NCI-H2029 treated with DMSO at 0.1 percent for 48 hours (cell line): Measurements from ENCODE around the gene IRAK3.
A peak's percentile ranks its signal among the peaks of the same experiment; 100 is the strongest.

ENCODE experiments used
- DNase-seq: peaks from one replicate; lab custom pipeline; 2025; lab: John Stamatoyannopoulos, UW

IRAK3 gene, protein sequence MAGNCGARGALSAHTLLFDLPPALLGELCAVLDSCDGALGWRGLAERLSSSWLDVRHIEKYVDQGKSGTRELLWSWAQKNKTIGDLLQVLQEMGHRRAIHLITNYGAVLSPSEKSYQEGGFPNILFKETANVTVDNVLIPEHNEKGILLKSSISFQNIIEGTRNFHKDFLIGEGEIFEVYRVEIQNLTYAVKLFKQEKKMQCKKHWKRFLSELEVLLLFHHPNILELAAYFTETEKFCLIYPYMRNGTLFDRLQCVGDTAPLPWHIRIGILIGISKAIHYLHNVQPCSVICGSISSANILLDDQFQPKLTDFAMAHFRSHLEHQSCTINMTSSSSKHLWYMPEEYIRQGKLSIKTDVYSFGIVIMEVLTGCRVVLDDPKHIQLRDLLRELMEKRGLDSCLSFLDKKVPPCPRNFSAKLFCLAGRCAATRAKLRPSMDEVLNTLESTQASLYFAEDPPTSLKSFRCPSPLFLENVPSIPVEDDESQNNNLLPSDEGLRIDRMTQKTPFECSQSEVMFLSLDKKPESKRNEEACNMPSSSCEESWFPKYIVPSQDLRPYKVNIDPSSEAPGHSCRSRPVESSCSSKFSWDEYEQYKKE

DNA sequence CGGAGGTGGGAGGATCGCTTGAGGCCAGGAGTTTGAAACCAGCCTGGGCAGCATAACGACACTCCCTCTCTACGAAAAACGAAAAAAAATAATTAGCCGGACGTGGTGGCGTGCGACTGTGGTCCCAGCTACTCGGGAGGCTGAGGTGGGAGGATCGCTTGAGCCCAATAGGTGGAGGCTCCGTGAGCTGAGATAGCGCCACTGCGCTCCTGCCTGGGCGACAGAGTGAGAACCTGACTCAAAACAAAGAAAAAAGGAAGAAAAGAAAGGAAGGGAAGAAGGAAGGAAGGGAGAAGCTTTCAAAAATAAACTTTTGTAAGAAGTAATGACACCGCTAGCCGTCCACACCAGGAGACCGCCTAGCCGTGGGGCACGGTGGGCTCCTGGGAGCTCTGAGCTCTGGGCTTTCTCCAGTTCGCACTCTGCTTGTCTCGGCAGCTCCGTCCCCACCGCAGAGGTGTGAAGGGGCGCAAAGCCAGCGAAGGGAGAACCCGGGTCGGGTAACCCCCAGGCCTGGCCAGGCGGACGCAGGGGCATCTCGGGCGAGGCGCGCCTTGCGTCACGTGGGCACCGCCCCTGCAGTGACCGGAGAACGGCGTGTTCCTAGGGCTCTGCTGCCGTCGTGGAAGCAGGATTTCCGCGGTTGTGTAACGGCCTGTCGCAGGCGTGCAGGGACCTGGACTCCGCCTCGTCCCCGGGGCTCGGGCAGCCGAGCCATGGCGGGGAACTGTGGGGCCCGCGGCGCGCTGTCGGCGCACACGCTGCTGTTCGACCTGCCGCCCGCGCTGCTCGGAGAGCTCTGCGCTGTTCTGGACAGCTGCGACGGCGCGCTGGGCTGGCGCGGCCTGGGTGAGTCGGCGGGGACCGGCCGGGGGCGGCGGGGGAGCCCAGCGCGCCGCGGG is at the start of gene IRAK3:
IRAK3 (plus strand) TSS at position 631 of the 902 bp plus-strand sequence; CDS start at position 717, 86 bp downstream.
- peak; percentile 25 for DNase-seq

DNA sequence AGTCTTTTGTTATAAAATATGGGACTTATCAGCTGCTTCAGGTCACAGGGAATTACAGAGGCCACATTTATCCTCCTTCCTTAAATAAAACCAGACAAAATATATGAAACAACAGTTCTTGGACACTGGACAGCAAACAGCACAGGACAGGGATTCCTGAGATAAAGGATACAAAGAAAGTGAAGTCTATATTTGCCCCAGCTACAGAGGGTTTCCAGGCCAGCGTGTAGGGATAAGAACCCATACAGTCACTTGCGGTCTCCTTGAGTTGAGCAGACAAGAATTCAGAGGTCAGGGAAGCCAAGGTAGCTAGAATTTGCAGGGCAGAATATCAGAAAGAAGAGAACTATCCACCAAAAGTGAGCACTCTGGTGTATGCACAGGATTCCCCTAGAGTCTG is 49.7 kb upstream of the IRAK3 start:
- DNase-seq: no peak

DNA sequence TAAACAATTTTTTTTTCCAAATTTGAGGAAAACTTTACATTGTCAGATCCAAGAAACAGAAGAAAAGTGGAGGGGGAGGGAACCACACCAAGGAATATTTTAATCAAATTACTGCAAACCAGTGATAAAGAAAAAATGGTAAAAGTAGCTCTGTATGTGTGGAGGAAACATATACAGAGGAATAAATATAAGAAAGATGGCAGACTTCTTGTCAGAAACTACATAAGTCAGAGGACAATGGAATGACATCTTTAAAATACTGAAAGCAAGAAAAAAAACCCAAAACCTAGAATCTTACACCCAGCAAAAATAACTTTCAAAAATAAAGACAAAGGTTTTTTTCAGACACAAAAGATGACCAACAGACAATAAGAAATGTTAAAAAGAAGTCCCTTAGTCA is 48.3 kb upstream of the IRAK3 start:
- DNase-seq: no peak

DNA sequence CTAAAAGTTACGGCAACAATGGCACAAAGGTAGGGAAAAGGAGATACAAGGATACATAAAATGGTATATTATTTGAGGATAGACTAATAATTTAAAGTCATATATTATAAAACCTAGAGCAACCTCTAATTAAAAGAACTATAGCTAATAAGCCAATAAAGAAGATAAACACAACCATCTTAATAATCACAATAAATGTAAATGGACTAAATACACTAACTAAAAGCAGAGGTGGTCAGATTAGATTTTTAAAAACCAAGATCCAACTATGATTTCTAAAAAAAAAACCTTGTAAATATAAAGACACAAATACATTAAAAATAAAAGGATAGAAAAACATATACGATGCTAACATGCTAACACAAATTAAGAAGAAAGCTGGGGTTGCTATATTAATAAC is 47.7 kb upstream of the IRAK3 start:
- DNase-seq: no peak

DNA sequence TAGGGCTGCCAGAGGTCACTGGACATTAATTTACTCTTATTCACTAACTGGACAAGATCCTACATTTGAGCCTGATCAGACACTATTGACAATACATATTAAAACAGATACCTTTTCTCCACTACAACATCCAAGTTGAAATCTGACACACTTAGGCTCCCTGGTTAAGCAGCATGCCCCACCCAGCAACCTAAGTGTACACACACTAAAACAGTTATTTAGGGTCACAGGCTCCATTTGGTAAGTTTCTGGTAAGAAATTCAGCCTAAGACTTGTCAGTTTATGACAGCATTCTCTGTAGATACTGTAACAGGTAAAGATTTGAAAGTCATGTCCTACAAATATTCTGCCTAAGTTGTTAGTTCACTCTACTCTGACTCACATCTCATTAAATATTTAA is 46.2 kb upstream of the IRAK3 start:
- no peak for DNase-seq

DNA sequence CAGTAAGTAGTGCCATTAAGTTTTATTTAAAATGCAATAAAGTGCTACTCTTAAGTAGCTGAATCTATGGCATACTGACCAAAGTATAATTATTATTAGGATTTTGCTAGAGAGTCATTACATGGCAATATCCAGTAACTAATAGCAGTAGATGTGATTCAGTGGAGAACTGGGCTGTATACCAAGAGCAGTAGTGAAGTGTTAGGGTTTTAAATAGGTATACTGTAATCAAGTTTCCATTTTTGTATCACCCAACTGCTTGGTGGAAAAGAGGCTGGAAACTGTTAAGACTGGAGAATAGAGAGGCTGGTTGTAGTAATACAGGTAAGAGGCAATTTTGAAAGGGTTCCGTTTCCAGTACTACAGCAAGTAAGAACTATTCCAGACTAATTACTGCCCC is 45.1 kb upstream of the IRAK3 start:
- DNase-seq: no peak

DNA sequence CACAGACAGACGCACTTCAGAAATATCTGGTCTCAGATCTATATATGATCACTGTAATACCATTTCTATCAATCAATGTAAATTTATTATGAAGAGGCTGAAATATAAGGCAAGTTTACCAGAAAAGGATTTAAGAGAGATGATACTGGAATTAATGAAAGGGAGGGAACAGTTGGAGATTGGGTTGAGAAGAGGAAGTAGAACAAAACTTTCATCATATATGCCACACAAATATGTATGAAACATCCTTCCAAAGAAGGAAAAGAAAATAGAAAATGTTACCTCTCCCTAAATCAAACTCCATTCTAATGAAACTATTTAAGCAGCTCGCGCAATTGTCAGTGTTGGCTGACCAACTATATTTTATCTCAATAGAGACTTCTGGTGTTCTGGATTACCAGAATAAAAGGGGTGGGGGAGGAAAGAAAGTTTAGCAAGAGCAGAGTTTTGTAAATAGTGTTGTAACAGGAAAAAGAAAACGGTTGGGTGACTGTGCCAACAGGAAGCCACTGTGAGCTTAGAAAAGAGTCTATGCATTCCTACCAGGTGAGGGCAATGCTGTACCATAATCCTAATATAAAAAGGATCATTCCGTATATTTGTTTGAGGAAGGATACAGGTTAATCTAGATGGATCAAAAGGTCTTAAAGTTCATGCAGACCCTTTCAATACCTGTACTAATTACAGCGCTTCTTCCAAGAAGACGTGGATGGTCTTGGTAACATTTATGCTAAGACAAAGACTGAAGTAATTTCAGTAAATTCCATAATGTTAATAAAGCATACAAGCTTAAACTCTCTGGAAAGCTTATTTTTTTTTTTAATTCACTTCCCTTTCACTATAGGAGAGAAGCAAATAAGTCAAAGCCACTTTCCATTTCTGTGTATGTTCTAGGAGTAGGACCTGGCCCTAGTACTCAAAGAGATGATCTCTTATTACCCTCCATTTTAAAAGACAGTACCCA is 43.9 kb upstream of the IRAK3 start:
- DNase-seq: no peak

DNA sequence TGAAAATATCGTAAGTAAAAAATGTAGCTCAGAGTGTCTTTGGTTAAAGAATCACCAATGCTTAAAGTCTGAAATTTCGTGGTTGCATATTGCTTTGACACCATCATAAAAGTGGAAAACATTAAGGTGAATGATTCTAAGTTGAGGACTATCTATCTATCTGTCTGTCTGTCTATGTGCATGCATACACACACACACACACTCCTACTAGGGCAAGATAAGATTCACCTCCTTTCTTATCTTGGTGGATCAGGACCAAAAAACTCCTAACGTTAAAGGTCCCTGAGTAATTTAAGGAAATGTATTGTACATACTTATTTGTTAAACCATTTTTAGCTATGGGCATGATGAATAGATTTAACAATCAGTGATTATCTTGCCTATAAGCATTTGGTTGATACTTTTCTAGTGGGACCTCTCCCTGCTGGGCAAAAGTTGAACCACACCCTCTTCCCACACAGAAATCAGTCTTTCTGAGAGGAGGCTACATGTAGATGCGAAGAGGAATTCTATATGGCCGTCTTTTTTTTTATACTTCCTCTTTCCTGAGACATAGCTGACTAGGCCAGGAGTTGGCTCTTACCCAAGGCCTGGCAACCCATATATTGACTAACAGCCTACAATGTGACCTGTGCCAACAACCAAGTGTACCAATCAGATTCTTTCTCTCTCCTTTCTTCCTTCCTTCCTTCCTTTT is 39.2 kb upstream of the IRAK3 start:
- no peak for DNase-seq

DNA sequence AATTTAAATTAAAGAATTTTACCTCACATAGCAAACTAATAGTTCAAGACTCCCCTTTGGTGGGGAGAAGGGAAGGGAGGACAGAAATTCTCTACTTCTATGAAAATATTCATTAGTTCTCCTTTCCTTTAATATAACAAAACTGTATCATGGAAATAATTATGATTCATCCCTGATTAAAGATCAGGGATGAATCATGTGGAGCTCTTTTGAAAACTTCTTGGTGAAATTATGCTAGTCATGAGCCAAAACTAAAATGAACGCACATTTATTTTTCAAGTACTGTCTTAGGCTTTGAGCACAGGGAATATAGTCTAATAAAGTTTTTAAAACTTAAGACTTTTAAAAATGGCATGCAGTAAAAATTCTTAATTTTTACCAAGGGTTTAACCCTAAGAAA is 36.3 kb upstream of the IRAK3 start:
- no peak for DNase-seq

DNA sequence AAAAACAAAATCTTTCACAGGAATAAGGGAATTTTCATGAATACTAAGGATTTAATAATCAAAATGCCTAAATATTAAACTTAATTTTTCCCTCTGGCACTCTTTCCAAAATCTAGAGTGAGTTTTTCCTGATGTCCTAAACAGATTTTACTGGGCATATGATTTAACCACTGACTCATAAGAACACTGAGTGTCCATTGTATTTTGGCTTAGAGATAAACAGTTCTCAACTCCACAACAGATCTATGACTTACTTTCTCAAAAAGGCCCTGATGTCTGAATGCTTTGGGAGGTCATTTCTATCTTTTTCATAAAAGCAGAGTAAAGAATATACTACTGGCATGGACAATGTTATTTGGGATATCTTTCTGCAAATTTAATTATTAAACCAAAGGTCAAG is 34.2 kb upstream of the IRAK3 start:
- DNase-seq: no peak

DNA sequence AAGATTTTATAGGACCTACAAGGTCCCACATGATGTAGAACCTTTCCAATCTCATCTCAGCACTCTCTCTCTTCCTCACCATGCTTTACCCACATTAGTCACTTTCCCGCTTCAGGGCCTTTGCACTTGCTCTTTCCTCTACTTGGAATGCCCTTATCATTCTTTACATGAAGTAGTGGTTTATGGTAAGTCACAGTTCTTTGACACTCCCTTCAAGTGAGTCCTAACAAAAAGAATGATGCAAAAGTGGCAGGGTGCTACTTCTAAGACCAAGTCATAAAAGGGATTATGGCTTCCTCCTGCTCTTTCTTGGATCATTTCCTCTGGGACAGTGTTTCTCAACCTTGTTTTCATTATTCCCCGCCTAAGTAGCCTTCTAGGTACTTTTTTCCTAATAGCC is 32.4 kb upstream of the IRAK3 start:
- no peak for DNase-seq

DNA sequence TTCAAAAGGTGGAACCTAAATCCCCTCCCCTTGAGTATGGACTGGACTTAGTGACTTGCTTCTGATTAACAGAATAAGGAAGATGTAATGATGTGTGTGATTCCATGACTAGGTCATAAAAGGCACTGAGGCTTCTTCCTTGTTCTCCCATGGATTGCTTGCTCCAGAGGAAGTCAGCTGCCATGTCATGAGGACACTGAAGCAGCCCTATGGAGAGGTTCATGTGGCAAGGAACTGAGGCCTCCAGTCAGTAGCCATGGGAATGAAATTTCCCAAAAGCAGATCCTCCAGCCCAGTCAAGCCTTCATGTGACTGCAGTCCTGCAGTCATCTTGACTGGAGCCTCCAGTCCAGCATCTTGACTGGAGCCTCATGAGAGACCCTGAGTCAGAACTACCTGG is 29.9 kb upstream of the IRAK3 start:
- no peak for DNase-seq

DNA sequence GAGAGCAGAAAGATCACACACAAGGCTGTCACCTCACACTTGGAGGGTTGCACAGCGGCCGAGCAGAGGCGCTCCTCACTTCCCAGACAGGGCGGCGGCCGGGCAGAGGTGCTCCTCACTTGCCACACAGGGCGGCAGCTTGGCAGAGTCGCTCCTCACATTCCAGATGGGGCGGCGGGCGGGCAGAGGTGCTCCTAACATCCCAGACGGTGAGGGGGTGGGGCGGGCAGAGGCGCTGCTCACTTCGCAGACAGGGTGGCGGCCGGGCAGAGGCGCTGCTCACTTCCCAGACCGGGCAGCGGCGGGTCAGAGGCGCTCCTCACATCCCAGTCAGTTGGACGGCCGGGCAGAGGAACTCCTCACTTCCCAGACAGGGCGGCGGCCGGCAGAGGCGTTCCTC is 28.3 kb upstream of the IRAK3 start:
- no peak for DNase-seq

DNA sequence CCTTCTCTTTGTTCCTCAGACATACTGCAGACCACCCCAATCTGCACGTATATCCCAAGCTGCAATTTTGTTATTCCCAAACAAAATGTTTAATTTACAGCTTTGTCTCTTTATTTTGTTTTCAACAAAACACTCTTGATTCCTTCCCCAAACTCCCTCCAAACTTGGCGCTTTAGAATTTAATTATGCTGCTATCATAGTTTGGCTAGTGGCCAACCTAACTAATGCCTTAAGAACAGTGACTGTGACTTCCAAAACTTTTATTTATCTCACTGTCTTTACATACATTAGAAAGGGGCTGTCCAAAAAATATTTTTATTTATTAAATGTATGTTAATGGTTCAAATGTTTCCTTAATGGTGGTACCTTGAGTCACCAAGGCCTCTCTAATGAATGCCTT is 26.3 kb upstream of the IRAK3 start:
- DNase-seq: no peak

DNA sequence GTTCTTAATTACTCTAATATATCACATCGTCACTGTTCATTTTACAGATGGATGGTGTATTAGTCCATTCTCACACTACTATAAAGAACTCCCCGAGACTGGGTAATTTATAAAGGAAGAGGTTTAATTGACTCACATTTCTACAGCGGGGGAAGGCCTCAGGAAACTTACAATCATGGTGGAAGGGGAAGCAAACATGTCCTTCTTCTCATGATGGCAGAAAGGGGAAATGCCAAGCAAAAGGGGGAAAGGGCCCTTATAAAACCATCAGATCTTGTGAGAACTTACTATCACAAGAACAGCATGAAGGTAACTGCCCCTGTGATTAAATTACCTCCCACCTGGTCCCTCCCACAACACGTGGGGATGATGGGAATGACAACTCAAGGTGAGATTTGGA is 25.7 kb upstream of the IRAK3 start:
- DNase-seq: no peak

DNA sequence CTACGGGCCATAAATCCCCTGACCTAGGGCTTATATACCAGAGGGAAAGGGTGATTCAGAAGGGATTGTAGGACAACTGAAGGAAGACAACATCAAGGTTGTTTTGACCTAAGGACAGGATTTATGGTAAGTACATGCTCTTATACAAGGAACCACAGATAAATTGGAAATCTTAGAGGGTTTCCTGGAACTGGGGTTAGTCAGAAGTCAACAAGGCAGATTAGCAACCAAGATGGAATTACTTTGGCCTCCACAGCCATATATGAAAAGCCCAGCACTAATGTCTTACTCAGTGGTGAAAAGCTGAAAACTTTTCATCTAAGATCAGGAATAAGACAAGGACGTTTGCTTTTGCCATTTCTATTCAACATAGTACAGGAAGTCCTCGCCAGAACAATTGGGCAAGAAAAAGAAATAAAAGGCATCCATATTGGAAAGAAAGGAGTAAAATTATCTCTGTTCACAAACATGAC is 24.6 kb upstream of the IRAK3 start:
- DNase-seq: no peak

DNA sequence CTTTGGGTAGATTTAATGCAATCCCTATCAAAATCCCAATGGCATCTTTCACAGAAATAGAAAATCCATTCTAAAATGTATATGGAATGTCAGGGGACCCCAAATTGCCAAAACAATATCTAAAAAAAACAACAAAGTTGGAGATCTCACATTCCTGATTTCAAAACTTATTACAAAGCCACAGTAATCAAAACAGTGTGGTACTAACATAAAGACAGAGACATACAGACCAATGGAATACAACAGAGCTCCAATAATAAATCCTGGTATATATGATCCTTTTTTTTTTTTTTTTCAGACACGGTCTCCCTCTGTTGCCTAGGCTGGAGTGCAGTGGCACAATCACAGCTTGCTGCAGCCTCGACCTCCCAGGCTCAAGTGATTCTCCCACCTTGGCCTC is 23.9 kb upstream of the IRAK3 start:
- no peak for DNase-seq

DNA sequence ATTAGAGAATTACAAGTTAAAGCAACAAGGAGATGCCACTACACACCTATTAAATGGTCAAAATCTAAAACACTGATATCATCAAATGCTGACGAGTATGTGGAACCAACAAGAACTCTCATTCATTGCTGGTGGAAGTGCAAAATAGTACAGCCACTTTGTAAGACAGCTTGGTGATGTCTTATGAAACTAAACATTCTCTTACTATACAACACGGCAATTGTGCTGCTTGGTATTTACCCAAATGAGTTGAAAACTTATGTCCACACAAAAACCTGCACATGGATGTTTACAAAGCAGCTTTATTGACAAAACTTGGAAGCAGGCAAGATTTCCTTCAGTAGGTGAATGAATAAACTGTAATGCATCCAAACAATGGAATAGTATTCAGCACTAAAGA is 22.5 kb upstream of the IRAK3 start:
- no peak for DNase-seq

DNA sequence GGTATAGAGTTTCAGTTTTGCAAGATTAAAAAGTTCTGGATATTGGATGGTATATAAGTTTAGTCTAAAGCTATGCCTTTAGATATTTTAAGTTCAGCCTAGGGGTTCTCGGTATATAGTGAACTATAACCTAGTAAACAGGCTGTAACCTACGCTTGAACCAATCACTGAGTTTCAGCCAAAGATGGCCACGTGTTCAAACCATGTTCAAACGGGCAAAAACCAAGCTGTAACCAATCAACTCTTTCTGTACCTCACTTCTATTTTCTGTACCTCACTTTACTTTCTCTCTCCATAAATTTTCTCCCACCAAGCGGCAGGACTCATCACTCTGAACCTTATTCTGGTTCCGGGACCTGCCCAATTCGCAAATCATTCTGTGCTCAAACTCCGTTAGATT is 20.6 kb upstream of the IRAK3 start:
- no peak for DNase-seq

DNA sequence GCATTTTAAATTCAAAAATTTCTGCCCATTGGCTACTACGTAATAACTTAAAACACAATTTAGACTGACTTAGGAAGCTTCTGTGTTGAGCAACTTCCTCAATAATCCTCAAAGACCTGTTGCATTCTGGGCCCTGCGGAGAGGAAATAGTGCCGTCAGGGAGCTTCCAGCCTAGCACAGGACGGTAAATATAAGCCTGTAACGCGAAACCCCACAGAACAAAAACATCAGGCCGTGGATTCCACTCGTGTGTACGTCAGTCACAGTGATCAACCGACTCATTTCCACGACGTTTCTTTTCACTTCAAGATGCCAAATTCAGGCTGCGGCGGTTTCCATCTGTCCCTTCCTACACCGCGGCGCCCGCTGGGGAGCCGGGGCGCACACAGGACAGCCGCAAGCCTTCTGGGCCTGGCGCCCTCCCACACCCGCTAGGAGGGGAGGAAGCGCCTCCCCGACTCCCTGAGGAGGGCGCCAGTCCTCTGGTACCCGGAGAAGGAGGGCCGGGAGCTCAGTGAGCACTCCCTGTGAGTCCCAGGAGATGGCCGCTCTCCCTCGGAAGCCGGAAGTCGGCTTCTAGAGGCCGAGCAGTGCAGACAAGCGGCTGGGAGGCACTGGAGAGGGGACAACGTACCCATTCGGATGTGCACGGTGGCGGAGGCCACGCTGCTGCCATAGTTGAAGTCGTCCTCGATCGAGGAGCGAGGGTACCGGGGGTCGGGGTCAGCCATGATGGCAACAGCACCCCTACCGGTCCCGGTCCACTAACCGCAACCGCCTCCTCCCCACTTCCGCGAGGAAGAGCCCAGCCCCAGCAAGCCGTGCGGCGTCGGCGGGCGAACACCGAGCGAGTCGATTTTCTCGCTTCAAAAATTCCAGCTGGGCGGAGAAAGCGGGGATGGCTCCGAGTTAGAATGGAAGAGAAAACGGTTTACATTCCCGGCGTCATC is 19.5 kb upstream of the IRAK3 start, which contains the start of gene TMBIM4:
TMBIM4 (minus strand) TSS at position 776 of the 950 bp plus-strand sequence; CDS start at position 731, 45 bp downstream.
- peak; percentile 67 for DNase-seq
